HG02588 (cell line): ENCODE data around the gene PREX1.

Experiments used
- ATAC-seq: cut with Tn5 transposase; IDR thresholded peaks from one replicate; pipeline ENCODE4 v1.9.1; 2021; ENCODE audit warnings: mild to moderate bottlenecking, moderate library complexity; ENCODE audit not compliant: unreplicated experiment

The PREX1 gene

GRCh38 chr20:48644286-48644828 is 183.4 kb downstream of the PREX1 start:
- ATAC-seq: no peak

GRCh38 chr20:48642105-48642880 is 185.5 kb downstream of the PREX1 start:
- no peak for ATAC-seq

- no peak for ATAC-seq
Observed at GRCh38 chr20:48640871-48641270, 186.9 kb downstream of the PREX1 start.

- no peak for ATAC-seq
Observed at GRCh38 chr20:48639899-48640298, 187.9 kb downstream of the PREX1 start.

- no peak for ATAC-seq
Observed at GRCh38 chr20:48638546-48638945, 189.3 kb downstream of the PREX1 start.

GRCh38 chr20:48637461-48637860 is 190.3 kb downstream of the PREX1 start:
- no peak for ATAC-seq

GRCh38 chr20:48636301-48636700 is 191.5 kb downstream of the PREX1 start:
- no peak for ATAC-seq

GRCh38 chr20:48635791-48636267 is 192.0 kb downstream of the PREX1 start:
- ATAC-seq: no peak

GRCh38 chr20:48635361-48635760 is 192.4 kb downstream of the PREX1 start:
- no peak for ATAC-seq

GRCh38 chr20:48634641-48635040 is 193.2 kb downstream of the PREX1 start:
- ATAC-seq: no peak

- no peak for ATAC-seq
Observed at GRCh38 chr20:48633620-48634257, 194.1 kb downstream of the PREX1 start.

- ATAC-seq: no peak
Observed at GRCh38 chr20:48632825-48633619, 194.8 kb downstream of the PREX1 start.

- ATAC-seq: no peak
Observed at GRCh38 chr20:48632017-48632824, 195.6 kb downstream of the PREX1 start.

GRCh38 chr20:48631114-48632016 is 196.4 kb downstream of the PREX1 start:
- ATAC-seq: no peak

GRCh38 chr20:48630342-48631075 is 197.3 kb downstream of the PREX1 start:
- no peak for ATAC-seq

GRCh38 chr20:48629960-48630315 is 197.9 kb downstream of the PREX1 start:
- ATAC-seq: no peak

- ATAC-seq: no peak
Observed at GRCh38 chr20:48629069-48629959, 198.5 kb downstream of the PREX1 start.

GRCh38 chr20:48627737-48628128 is 200.1 kb downstream of the PREX1 start:
- no peak for ATAC-seq
